Endodermal cell (in vitro differentiated cells): Measurements from ENCODE around the gene KCNMA1. TPM values are rescaled to one million over a fixed set of nuclear protein-coding genes. Genes with fewer than 3 reads are reported as not detected.

ENCODE experiments used
- DNase-seq: peaks from one replicate; pipeline ENCODE4 v3.0.0-alpha.2; 2017
- H3K27ac ChIP-seq: 2 replicates; pipeline ENCODE4 v1.5.1; 2013; ENCODE audit warnings: mild to moderate bottlenecking, low read depth, low read length, moderate library complexity
- H3K27me3 ChIP-seq: 2 replicates; pipeline ENCODE4 v1.6.1; 2013; ENCODE audit warnings: mild to moderate bottlenecking, low read length, moderate library complexity; ENCODE audit not compliant: insufficient read depth, control insufficient read depth, poor library complexity, severe bottlenecking
- H3K36me3 ChIP-seq: 2 replicates; pipeline ENCODE4 v1.7.0; 2013; ENCODE audit warnings: mild to moderate bottlenecking, low read length, moderate library complexity; ENCODE audit not compliant: control insufficient read depth, insufficient read depth
- H3K4me1 ChIP-seq: one replicate; pipeline ENCODE4 v1.7.0; 2013; ENCODE audit warnings: low read length; ENCODE audit not compliant: control insufficient read depth, insufficient read depth
- H3K4me3 ChIP-seq: 2 replicates; pipeline ENCODE4 v1.5.1; 2013; ENCODE audit warnings: mild to moderate bottlenecking, low read length, moderate library complexity
- H3K9ac ChIP-seq: 2 replicates; pipeline ENCODE4 v1.6.1; 2013; ENCODE audit warnings: mild to moderate bottlenecking, low read length, moderate library complexity; ENCODE audit not compliant: poor library complexity, severe bottlenecking; ENCODE audit errors: extremely low read depth
- H3K9me3 ChIP-seq: 2 replicates; pipeline ENCODE4 v1.6.1; 2013; ENCODE audit warnings: mild to moderate bottlenecking, low read length, moderate library complexity; ENCODE audit not compliant: control insufficient read depth
- H3K27ac Mint-ChIP-seq: 2 replicates; pipeline ENCODE4 v1.8.0; 2020; ENCODE audit warnings: mixed read lengths
- H3K27me3 Mint-ChIP-seq: 2 replicates; pipeline ENCODE4 v1.8.0; 2021; ENCODE audit warnings: mild to moderate bottlenecking, mixed read lengths; ENCODE audit not compliant: insufficient read depth
- H3K36me3 Mint-ChIP-seq: 2 replicates; pipeline ENCODE4 v1.8.0; 2020; ENCODE audit warnings: low read depth, mixed read lengths
- H3K4me1 Mint-ChIP-seq: 2 replicates; pipeline ENCODE4 v1.8.0; 2020; ENCODE audit warnings: mixed read lengths
- H3K4me3 Mint-ChIP-seq: 2 replicates; pipeline ENCODE4 v1.8.0; 2020; ENCODE audit warnings: mild to moderate bottlenecking, moderate library complexity, mixed read lengths
- H3K9me3 Mint-ChIP-seq: 2 replicates; pipeline ENCODE4 v1.8.0; 2020; ENCODE audit warnings: mild to moderate bottlenecking, mixed read lengths
- WGBS, 2 experiments: methylation state at CpG; one replicate each; pipeline versions ENCODE4 v1.1.5 to v1.1.7; 2013; ENCODE audit warnings: missing lambda C conversion rate in 2 of 2, mixed read lengths in 1 of 2; ENCODE audit not compliant: insufficient coverage in 1 of 2, insufficient read length in 1 of 2; 5-methylcytosine and 5-hydroxymethylcytosine counted together
- total RNA-seq, 2 donors: library from RNA; stranded (reverse); fragmentation: NEBNext Ultra II Directional in 1 of 2; extraction: Animal tissue kit (Norgen Biotek cat#: 25700) in 1 of 2; gene quantifications; 2 replicates in 1 of 2; 3 replicates in 1 of 2; pipeline ENCODE4 v1.2.1, GENCODE V29; 2021
- TF ChIP-seq, protein P1 (sequence below): fragments of 200-600 bp; sonication (generic); conservative IDR thresholded peaks from 2 replicates; pipeline ENCODE4 v1.5.0; 2021; ENCODE audit warnings: antibody characterized with exemption, mild to moderate bottlenecking

The KCNMA1 gene
- total RNA-seq, 2 donors from 2014 or later, result 0.55 to 1.3 TPM

GRCh38 chr10:77638321-77639101 is 903 bp upstream of the KCNMA1 start:
- no peaks in the 10 kb centered on the region for H3K9me3 Mint-ChIP-seq
- peaks cover 78% of the 10 kb centered on the region for H3K27me3 ChIP-seq
- peak; percentile 88 for DNase-seq
- no peaks in the 10 kb centered on the region for H3K36me3 Mint-ChIP-seq
- H3K9ac ChIP-seq, result no peak overlapping the region
- peaks cover 77% of the 10 kb centered on the region for H3K27me3 Mint-ChIP-seq
- no peaks in the 10 kb centered on the region for H3K4me1 ChIP-seq
- H3K27ac ChIP-seq, result no peak overlapping the region
- H3K4me1 Mint-ChIP-seq, result peaks cover 9% of the 10 kb centered on the region
- WGBS, 2 experiments, result 2 to 5% methylated on average over 14 to 56 of the region's 56 CpGs
- H3K27ac Mint-ChIP-seq, result no peak overlapping the region
- no peaks in the 10 kb centered on the region for H3K36me3 ChIP-seq
- H3K9me3 ChIP-seq, result no peaks in the 10 kb centered on the region
- H3K4me3 Mint-ChIP-seq, result peak overlapping the region; percentile 70
- TF ChIP-seq, protein P1, sequence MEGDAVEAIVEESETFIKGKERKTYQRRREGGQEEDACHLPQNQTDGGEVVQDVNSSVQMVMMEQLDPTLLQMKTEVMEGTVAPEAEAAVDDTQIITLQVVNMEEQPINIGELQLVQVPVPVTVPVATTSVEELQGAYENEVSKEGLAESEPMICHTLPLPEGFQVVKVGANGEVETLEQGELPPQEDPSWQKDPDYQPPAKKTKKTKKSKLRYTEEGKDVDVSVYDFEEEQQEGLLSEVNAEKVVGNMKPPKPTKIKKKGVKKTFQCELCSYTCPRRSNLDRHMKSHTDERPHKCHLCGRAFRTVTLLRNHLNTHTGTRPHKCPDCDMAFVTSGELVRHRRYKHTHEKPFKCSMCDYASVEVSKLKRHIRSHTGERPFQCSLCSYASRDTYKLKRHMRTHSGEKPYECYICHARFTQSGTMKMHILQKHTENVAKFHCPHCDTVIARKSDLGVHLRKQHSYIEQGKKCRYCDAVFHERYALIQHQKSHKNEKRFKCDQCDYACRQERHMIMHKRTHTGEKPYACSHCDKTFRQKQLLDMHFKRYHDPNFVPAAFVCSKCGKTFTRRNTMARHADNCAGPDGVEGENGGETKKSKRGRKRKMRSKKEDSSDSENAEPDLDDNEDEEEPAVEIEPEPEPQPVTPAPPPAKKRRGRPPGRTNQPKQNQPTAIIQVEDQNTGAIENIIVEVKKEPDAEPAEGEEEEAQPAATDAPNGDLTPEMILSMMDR, result peak; percentile 14
- H3K4me3 ChIP-seq, result peak overlapping the region; percentile 53

DNA sequence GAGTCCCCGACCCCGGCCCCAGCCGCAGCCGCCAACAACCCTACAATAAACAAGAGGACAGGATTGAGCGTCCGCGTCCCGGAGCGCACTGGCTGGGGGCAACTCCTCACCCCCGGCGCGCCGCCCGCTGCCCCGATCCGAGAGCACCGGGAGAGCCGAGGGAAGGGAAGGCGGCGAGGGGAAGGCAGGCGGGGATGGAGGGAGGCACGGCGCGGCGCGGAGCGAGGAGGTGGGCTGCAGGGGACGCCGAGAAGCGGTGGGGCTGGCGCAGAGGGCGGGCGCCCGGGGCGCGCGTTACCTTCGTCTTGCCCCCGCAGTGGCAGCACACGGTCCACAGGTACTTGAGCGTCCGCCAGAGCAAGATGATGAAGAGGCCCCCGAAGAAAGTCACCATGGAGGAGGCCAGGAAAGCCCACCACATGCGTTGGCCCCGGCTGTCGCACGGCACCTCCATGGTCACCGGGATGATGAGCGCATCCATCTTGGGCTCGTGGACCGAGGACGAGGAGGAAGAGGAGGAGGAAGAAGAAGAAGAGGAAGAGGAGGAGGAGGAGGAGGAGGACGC is 559 bp downstream of the KCNMA1 start:
- Histone ChIP-seq H3K4me3 (peak overlapping the region; percentile 79), H3K4me1 (no peaks in the 10 kb centered on the region), H3K27ac (no peak overlapping the region), H3K9ac (no peak overlapping the region), H3K9me3 (no peaks in the 10 kb centered on the region), H3K36me3 (no peaks in the 10 kb centered on the region), H3K27me3 (peaks cover 90% of the 10 kb centered on the region)
- Mint-ChIP-seq H3K27me3 (peaks cover 89% of the 10 kb centered on the region), H3K4me1 (peaks cover 9% of the 10 kb centered on the region), H3K4me3 (peak overlapping the region; percentile 67), H3K27ac (no peak overlapping the region), H3K9me3 (no peaks in the 10 kb centered on the region), H3K36me3 (no peaks in the 10 kb centered on the region)
- TF ChIP-seq, protein P1, result peak; percentile 23
- peak; percentile 69 for DNase-seq
- 0 to 1% methylated on average over 12 to 53 of the region's 53 CpGs for WGBS, 2 experiments

- WGBS, 2 experiments, result 9 to 11% methylated on average over 21 to 41 of the region's 41 CpGs
- H3K9ac ChIP-seq, result no peak overlapping the region
Measured at GRCh38 chr10:77636282-77636966, 1.2 kb downstream of the KCNMA1 start.

More at GRCh38 chr10:77636282-77636966, 1.2 kb downstream of the KCNMA1 start:
- no peaks in the 10 kb centered on the region for H3K9me3 Mint-ChIP-seq
- TF ChIP-seq, protein P1, result peak; percentile 52
- H3K36me3 Mint-ChIP-seq, result no peaks in the 10 kb centered on the region
- H3K4me3 Mint-ChIP-seq, result peak overlapping the region; percentile 67
- peaks cover 92% of the 10 kb centered on the region for H3K27me3 ChIP-seq
- no peak overlapping the region for H3K27ac ChIP-seq
- peak overlapping the region; percentile 79 for H3K4me3 ChIP-seq
- H3K9me3 ChIP-seq, result no peaks in the 10 kb centered on the region
- peaks cover 84% of the 10 kb centered on the region for H3K27me3 Mint-ChIP-seq
- peak; percentile 69 for DNase-seq
- no peaks in the 10 kb centered on the region for H3K36me3 ChIP-seq
- H3K27ac Mint-ChIP-seq, result no peak overlapping the region
- H3K4me1 ChIP-seq, result no peaks in the 10 kb centered on the region
- peaks cover 9% of the 10 kb centered on the region for H3K4me1 Mint-ChIP-seq
